GM19025 (cell line): ENCODE data around the gene LANCL2.

Experiments
- ATAC-seq: cut with Tn5 transposase; IDR thresholded peaks from one replicate; pipeline ENCODE4 v1.9.1; 2021; ENCODE audit warnings: mild to moderate bottlenecking, low read depth, moderate library complexity; ENCODE audit not compliant: unreplicated experiment

LANCL2 gene

DNA sequence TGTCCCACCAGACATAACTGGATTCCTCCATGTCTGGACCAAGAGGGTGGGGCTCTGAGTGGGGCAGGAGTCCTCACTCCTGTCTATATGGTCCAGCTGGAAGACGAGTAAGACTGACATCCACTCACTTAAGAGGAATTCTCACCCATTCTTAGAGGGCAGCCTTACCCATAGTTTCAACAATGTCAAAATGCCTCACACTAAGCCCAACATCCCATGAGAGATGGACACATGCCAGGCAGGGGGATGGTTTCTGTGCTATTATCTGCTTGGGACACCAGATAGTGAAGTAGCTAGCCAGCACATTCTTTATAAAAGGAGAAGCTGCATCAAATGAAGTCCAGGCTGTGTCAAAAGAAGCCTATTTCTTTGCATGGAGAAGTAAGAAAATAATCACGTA is 4.7 kb upstream of the LANCL2 start:
- ATAC-seq = no peak

DNA sequence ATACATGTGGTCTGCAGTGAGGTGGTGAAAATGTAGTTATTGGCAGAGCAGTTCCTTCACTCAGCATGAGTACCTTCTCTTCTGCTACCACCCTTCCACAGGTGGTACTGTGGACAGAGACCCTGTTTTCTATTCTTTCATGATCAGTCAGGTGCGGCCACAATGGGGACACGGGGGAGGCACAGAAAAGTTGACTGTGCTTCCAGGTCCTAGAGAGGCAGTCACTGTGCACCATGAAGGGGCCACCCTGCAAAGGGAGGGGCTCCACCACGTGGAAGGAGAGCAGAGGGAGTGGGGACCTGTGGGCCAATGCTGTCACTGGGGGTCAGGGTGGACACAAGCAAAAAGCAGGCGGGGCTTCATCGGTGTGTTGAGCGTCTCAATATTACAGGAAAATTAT is 3.6 kb upstream of the LANCL2 start:
- no peak for ATAC-seq

DNA sequence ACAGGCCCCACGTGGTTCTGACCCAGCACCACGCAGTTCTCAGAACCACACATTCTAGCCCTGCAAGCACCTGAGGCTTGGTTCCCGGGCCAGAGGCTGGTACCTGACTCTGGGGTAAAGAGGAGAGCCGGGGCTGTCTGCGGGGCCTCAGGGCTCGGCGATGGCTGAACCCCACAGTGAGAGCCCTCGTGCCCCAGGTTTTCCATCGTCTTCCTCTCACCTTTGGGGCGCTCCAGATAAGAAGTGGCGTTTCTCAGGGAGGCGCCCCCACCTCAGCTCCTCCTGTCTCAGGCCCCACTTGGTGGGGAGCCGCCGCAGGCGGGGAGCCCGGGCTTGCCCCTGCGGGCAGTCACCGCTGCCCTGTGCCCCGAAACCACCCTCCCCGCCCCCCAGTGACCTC is 2.2 kb upstream of the LANCL2 start:
- no peak for ATAC-seq

DNA sequence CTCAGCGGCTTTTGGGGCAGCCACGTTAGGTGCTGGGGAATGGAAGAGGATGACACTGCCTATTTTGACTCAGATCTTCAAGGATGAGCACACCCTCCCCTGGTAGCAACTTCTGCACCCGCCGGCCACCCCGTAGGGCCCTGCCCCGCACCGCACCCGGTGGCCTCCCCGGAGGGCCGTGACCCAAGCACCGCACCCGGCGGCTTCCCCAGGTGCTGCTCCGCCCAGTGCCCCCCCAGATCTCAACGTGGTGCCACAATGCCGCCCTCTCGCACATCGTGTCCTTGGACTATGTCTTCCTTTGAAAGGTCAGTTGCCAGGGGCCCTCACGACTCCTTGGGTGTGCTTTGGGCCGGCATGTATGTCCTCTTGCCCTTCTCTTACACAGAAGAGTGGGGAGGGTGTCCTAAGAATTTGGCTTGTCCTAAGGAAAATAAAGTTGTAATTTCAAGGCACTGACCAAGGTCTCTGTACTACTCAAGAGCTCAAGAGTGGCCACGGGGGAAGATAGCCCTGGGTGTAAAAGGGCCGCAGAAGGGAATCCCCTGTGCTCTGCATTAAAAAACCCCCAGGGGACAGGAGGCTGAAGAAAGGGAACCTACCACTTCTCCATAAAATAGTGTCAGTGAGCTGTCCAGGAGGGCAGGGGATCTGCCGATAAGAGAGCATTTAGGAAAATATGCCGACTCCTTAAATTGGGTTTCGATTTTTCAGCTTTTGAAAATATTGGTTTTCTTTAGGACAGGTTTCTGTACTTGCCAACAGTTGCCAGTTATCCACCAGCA is 1.6 kb upstream of the LANCL2 start:
- ATAC-seq = no peak

DNA sequence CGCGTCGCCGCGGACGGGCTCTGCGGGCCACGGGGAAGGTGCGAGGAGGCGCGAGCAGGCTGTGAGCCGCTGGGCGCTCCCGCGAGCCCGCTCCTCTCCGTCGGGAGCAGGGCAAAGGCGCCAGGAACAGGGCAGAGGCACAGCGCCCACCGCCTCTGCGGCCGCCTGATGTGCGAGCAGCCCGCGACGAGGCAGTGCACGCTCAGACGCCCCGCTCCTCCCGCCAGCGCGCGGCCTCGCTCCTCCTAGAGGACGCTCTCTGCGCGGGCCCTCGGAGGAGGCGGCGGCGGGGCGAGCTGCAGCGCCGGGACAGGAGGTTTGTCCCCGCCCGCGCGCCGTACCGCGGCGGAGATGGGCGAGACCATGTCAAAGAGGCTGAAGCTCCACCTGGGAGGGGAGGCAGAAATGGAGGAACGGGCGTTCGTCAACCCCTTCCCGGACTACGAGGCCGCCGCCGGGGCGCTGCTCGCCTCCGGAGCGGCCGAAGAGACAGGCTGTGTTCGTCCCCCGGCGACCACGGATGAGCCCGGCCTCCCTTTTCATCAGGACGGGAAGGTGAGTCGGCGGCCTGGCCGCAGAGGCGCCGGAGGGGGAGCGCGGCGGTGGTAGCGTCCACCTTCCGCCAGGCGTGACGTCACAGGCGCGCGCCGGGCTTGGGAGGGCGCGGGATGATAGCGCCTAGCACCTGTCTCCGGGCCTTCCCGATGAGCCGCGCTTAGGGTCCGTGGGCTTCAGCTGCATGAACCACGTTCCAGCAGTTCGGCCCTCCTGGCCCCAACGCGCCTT is 731 bp downstream of the LANCL2 start:
- peak; percentile 73 for ATAC-seq

DNA sequence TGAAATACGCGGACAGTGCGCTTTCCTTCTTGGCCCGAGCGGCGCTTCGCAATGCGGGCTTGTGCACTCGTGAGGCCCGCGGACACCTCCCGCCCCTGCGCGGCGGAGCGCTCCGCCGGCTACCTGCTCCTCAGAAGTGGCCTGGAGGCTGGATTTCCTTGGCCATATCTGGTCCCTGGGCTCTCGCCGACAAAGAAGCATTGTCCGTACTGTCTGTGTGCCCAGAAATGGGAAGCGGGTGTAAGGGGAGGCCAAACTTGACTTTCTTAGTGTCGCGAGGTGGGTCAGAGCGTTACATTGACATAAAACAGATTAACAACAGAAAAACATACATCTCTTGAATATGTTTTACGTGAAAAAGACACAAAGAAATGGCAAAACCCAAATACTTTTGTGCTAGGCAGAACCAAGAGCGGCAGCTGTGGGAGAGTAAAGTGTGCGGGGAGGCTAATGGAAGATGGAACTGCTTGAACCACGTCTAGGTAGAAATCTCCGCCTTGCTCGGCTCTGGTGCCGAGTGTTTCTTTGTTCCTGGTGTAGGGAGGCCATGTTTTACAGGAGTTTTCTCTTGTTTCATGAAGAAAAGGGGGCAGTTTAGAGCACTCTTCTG is 1.4 kb downstream of the LANCL2 start:
- ATAC-seq = peak; percentile 14

DNA sequence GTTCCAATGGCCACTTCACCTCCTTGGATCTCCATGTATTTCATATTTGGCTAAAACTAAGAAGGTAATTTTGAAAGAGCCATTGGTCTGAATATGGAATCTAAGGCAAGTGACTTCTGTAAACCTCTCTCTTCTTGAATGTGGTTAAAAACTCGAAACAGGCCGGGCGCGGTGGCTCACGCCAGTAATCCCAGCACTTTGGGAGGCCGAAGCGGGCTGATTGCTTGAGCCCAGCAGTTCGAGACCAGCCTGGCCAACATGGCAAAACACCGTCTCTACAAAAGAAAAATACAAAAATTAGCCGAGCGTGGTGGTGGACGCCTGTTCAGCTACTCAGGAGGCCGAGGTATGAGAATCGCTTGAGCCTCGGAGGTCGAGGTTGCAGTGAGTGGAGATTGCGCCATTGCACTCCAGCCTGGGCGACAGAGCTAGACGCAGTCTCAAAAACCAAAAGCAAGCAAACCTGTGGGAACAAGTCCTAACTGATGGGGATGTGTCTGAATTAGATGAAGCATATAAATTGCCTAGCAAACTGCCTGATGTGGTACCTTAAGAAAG is 2.2 kb downstream of the LANCL2 start:
- no peak for ATAC-seq

DNA sequence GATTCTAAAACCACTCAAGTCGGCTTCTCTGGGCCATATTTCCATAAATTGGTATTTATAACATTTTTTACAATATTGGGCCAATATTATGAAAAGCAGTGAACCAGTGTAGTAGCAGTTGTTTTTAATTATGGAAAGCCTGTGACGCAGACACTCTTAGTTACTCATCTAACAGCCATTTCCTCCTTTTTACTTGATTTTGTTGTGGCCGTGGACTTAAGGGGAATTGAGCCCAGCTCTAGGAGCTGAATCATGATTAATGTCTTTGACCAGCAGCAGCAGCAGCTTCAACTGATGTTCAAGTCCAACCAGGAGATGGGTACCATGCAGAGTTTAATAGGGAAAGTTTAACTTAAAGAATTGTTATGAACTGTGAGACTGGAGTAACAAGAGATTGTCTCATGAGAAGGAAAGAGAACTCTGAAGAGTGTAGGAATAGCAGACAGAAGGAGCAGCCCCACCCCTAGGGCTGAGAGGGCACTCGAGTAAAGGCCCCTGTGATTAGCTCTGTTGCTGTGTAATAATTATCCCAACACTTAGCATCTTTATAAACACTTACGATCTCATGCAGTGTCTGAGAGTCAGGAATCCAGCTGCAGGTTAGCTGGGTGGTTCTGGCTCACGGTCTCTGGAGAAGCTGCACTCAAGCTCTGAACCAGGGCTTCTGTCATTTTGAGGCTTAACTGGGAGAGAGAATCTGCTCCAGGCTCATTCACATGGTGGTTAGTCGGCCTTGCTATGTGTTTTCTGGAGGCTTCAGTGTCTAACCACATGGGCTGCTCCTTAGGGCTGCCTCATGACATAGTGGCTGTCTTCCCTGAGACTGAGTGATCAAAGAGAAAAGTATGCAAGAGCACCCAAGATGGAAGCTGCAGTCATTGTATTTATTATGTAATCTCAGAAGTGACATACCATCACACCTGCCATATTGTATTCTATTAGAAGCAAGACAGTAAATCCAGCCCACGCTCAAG is 4.6 kb downstream of the LANCL2 start:
- ATAC-seq = no peak

DNA sequence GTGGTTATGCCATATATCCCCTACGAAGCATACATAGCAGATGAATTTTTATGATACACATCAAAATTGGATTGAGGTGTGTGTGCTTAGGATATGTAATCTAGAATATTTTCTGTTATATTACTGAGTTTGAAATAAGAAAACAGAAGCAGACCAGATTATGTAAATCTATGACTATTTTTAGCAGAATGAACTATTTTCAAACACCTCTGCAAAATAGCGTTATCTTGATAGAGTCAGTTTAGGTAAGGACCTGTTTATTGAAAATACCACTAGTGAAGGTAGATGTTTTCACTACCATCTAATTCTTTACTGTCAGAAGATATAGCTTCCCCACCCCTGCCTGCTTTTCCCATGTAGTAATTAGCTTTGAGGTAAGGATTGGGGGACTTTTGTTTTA is 9.1 kb downstream of the LANCL2 start:
- no peak for ATAC-seq

DNA sequence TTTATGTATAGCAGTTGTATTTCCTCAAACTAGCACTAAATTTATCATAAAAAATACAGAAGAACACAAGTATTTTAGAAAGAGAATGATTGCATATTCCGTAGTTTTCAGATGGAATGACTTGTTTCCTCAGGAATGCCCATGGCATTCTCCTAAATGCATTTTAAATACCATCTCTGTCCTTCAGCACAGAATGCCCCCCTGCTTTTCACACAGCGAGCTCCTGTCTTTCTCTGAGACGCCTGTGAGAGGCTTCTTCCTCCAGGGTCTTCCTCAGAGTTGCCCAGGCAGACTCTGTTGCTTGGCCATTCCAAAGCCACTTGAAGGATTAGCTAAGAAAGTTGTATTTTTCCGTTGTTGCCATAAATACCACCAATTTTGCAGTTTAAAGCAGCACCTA is 10.1 kb downstream of the LANCL2 start:
- no peak for ATAC-seq

DNA sequence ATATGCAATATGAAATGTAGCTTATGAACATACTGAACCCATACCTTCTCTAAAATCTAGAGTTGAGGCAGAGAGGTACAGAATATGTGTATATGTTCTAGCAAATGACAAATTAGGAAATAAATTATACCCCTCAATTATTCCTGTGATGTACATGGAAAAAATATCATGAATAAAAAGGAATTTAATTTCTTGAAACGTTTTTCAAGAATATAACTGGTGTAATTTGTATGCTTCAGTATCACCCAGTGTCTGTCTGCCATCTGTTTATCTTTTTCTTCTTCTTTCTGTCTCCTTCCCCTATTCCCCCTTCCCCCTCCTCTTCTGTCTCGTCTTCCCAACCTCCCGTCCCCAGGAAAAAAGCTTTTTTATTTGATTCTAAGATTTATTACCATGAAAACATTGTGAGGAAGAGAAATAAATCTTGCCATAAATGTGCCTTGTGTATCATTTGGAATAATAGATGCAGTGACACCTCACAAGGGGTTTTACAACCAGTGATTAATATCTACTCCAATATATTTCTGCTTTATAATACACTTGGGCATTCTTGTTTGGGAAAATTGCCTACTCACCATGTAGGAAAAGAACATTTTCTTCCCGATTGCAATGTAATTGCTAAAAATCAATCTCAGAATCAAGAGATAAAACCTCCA is 12.2 kb downstream of the LANCL2 start:
- no peak for ATAC-seq

DNA sequence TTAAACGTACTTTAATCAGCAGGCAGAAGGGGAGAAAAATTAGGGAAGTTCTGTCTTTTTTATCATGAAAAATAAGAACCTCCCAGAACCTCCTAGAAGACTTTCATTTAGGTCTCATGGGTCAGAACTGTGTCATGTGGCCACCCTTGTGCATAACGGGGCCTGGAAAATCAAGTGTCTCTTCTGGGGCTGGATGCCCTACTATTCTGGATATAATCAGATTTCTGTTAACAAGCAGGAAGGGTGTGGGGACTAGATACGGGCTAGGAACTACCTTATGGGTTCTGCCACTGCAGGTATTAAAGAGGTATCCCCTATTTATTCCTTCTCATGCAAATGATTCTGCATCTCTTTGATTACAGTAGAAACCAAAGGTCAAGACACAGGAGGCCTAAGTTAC is 14.1 kb downstream of the LANCL2 start:
- ATAC-seq = no peak

DNA sequence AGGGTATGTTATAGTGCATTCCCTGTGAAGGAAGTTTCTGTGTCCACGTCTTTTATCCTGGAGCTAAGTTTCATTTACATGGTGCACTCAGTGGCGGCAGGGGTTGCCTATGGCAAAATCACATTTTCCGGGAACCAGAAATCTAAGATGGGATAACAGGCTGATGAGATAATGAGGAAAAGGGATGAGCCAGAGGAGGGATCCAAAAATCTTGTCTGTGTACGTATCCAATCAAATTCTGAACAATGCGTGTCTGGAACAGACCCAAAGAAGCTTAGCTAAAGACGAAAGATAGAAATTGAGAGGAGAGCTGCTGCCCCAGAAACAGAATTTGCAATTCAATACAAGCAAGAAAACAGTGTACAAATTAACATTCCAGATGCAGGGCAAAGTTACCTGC is 16.1 kb downstream of the LANCL2 start:
- no peak for ATAC-seq

DNA sequence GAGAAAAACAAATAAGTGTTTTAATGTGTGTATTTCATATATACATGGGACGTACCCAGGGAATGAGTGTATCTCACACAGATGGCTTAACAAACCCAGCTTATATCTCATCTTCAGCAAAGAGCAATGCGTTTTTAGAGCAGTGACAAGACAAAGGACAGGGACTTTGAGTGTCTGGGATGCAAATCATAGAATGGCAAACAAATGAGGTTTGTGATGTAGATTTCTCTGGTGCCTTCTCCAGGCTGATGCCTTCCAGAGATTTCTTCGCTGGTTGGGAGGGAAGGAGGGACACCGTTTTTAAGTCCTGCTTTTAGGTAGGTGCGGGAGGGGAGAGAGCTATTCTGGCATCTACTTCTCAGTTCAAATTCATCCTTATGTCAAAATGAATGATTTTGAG is 16.6 kb downstream of the LANCL2 start:
- ATAC-seq = no peak

DNA sequence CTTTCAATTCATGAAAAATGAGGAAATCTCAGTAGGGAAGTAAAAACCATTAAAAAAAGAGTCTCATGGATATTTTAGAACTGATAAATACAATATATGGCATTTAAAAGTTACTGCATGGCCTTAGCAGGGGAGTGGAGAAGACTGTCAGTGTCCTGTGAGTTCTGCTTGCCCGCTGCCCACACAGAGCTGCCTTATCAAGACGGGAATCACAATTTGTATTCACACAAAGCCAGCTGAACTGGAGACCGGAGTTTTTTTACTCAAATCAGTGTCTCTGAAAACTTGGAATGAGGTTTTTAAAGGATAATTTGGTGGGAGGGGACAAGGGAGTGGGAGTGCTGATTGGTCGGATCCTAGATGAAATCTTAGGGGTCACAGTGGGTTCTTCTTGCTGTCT is 17.1 kb downstream of the LANCL2 start:
- no peak for ATAC-seq

DNA sequence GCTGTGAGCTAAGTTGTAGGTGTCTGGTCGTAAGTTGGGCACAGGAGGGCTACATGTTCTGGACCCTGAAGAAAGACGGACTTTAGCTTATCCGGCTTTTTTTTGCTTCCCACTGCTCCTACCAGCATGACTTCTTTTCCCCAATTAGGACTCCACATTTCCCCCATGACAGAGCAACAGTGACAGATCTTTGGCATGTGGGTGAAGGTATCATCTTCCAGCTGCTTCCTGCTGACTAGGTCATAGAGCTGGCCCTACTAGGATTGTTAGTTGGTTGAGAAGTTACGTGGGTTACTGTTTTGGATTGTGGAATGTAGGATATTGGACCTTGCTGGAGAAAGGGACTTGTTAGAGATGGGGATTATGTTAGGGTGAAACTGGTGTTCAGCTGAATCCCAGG is 21.4 kb downstream of the LANCL2 start:
- no peak for ATAC-seq

DNA sequence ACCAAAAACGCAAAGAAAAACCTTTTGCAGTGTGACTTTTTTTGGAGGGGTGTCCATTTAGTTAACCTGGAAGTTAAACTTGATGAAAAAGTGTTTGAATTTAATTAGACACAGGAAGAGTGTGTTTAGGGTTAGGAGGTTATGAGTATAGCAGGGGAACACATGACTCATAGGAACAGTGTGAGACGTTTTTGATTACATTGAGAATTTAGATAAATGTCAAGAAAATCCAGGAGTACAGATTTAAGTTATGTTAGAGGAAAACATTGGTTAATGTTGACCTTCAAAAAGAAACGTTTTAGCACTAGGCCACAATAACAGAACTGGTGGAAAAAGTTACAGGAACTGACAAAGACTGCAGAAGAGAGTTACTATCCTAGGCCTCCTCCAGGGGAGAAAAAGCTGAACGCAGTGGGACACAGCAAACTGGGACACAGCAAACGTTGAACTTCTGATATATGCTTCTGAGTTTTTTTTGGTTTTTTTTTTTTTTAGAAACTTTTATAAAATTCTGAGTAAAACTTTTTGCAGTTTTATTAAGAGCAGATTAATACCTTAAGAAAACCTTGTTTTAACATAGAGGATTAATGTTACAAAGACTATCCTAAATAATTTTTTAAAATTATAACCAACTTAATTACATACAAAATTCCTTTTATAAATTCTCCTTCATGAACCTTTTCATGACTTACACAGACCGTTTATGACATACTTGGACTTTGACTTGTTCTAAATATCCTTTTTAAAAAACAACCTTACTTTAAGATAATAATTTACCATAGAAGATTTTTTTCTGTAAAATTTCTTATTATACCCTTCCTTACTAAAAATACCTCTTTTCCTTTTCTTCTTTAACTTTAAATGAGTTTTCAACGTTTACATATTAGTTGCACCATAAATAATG is 22.2 kb downstream of the LANCL2 start:
- no peak for ATAC-seq

DNA sequence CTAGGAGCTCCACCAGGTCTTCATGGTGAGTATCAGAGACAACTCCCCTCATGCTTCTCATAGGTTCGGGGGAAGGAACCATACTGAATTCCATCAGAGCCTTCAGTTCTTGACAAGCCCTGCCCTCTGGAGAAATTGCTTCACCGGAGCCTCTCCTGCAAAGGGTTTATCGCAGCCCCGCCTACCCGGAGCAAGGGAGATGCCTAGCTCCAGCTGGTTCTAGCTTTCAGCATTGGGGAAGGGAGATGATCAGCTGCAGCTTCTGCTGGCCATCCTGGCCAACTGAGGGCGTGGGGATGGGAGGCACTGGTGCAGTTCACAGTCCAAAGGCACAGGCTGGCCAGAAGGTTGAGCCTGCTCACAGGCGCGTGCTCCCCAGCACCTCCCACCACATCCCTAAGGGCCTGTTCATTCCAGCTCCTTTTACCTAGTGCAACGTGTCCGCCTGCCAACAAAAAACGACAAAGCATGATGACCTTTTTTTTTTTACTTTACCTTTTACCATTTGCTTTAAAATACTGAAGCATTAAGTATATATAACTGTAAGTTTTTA is 31.2 kb downstream of the LANCL2 start:
- ATAC-seq = no peak
